Measurements from ENCODE around the gene CYTH1.

CYTH1 gene

GRCh38 chr17:78710607-78711006 is 71.5 kb downstream of the CYTH1 start:
- no peak for DNase-seq

GRCh38 chr17:78709751-78710181 is 72.3 kb downstream of the CYTH1 start:
- no peak for DNase-seq

GRCh38 chr17:78709119-78709681 is 72.9 kb downstream of the CYTH1 start:
- DNase-seq, result no peak

GRCh38 chr17:78708510-78708973 is 73.5 kb downstream of the CYTH1 start:
- peak; percentile 53 for DNase-seq

- no peak for DNase-seq
Measured at GRCh38 chr17:78707923-78708322, 74.2 kb downstream of the CYTH1 start.

GRCh38 chr17:78707016-78707415 is 75.1 kb downstream of the CYTH1 start:
- no peak for DNase-seq

- DNase-seq, result no peak
Measured at GRCh38 chr17:78706271-78706915, 75.7 kb downstream of the CYTH1 start.

GRCh38 chr17:78705071-78705470 is 77.0 kb downstream of the CYTH1 start:
- no peak for DNase-seq

GRCh38 chr17:78704594-78704993 is 77.5 kb downstream of the CYTH1 start:
- no peak for DNase-seq

GRCh38 chr17:78697554-78698343 is 84.3 kb downstream of the CYTH1 start:
- no peak for DNase-seq

GRCh38 chr17:78697122-78697521 is 85.0 kb downstream of the CYTH1 start:
- no peak for DNase-seq

- DNase-seq, result no peak
Measured at GRCh38 chr17:78696016-78696982, 85.8 kb downstream of the CYTH1 start.

GRCh38 chr17:78694805-78695531 is 87.1 kb downstream of the CYTH1 start:
- no peak for DNase-seq

GRCh38 chr17:78693346-78694083 is 88.6 kb downstream of the CYTH1 start:
- DNase-seq, result no peak

- no peak for DNase-seq
Measured at GRCh38 chr17:78692460-78693010, 89.5 kb downstream of the CYTH1 start.

GRCh38 chr17:78689029-78689428 is 93.0 kb downstream of the CYTH1 start:
- DNase-seq, result no peak

GRCh38 chr17:78687944-78688343 is 94.1 kb downstream of the CYTH1 start:
- DNase-seq, result no peak

GRCh38 chr17:78687125-78687524 is 94.9 kb downstream of the CYTH1 start:
- DNase-seq, result no peak

- no peak for DNase-seq
Measured at GRCh38 chr17:78684026-78684425, 98.0 kb downstream of the CYTH1 start.

GRCh38 chr17:78683408-78683961 is 98.6 kb downstream of the CYTH1 start:
- DNase-seq, result no peak

GRCh38 chr17:78682363-78682762 is 99.7 kb downstream of the CYTH1 start:
- DNase-seq, result no peak
